Prostate gland (tissue), 2 donors: ENCODE data around the gene ARSB.

Experiments used
- POLR2AphosphoS5 ChIP-seq: sonication (generic); formaldehyde crosslinking; IDR thresholded peaks from one replicate; pipeline ENCODE4 v1.6.1; 2017; ENCODE audit warnings: antibody characterized with exemption
- TF ChIP-seq, protein P1 (sequence below), 4 experiments: fragments of 200-600 bp in 2 of 4; fragments of 450-650 bp in 2 of 4; sonication (generic) in 2 of 4; IDR thresholded peaks; 1 replicate in 3 of 4; 2 replicates in 1 of 4; pipeline ENCODE4 v1.5.1; 2016 to 2019; ENCODE audit warnings: antibody characterized with exemption in 4 of 4, mild to moderate bottlenecking in 2 of 4, moderate library complexity in 2 of 4

GRCh38 chr5:78810098-78810920 is 174.8 kb downstream of the ARSB start:
- TF ChIP-seq, protein P1, sequence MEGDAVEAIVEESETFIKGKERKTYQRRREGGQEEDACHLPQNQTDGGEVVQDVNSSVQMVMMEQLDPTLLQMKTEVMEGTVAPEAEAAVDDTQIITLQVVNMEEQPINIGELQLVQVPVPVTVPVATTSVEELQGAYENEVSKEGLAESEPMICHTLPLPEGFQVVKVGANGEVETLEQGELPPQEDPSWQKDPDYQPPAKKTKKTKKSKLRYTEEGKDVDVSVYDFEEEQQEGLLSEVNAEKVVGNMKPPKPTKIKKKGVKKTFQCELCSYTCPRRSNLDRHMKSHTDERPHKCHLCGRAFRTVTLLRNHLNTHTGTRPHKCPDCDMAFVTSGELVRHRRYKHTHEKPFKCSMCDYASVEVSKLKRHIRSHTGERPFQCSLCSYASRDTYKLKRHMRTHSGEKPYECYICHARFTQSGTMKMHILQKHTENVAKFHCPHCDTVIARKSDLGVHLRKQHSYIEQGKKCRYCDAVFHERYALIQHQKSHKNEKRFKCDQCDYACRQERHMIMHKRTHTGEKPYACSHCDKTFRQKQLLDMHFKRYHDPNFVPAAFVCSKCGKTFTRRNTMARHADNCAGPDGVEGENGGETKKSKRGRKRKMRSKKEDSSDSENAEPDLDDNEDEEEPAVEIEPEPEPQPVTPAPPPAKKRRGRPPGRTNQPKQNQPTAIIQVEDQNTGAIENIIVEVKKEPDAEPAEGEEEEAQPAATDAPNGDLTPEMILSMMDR (IDR thresholded peaks at IDR 0.05) = no peak
- TF ChIP-seq POLR2AphosphoS5 = no peak
